PC-3 (cell line): ENCODE measurements around the gene ZDHHC18.

Experiments
- CTCF ChIP-seq: fragments of 300-600 bp; sonication (generic); conservative IDR thresholded peaks from 2 replicates; pipeline ENCODE4 v1.5.1; 2017; ENCODE audit warnings: antibody characterized with exemption, low read depth, mild to moderate bottlenecking, low read length
- EZH2 ChIP-seq: fragments of 300-600 bp; sonication (generic); IDR thresholded peaks from one replicate; pipeline ENCODE4 v1.6.1; 2017; ENCODE audit warnings: antibody characterized with exemption, mild to moderate bottlenecking, low read length; ENCODE audit not compliant: unreplicated experiment
- EZH2phosphoT487 ChIP-seq: fragments of 300-600 bp; sonication (generic); IDR thresholded peaks from 2 replicates; pipeline ENCODE4 v1.6.1; 2018; ENCODE audit warnings: mild to moderate bottlenecking, antibody characterized with exemption, low read length, borderline replicate concordance

- TF ChIP-seq CTCF (no peak), EZH2 (no peak), EZH2phosphoT487 (no peak)
Measured at GRCh38 chr1:26900815-26901511, 74.5 kb downstream of the ZDHHC18 start.
